Smooth muscle cell (in vitro differentiated cells): Measurements from ENCODE around the gene CHD1. TPM values are rescaled to one million over a fixed set of nuclear protein-coding genes. Genes with fewer than 3 reads are reported as not detected.
A peak's percentile ranks its signal among the peaks of the same experiment; 100 is the strongest.

ENCODE experiments used
- DNase-seq: peaks from one replicate; lab custom pipeline; 2025; ENCODE audit not compliant: unreplicated experiment; lab: John Stamatoyannopoulos, UW
- H2AFZ ChIP-seq: fragments of 200-600 bp; sonication (generic); 2 replicates; pipeline ENCODE4 v1.6.0; 2016; ENCODE audit warnings: antibody characterized with exemption, low read depth, mild to moderate bottlenecking
- H3F3A ChIP-seq: fragments of 200-600 bp; sonication (generic); 2 replicates; pipeline ENCODE4 v1.6.0; 2017; ENCODE audit warnings: antibody characterized with exemption, low read depth
- H3K27ac ChIP-seq: fragments of 200-600 bp; sonication (generic); 2 replicates; pipeline ENCODE4 v1.5.1; 2016; ENCODE audit warnings: low read depth, mild to moderate bottlenecking
- H3K27me3 ChIP-seq: fragments of 200-600 bp; sonication (generic); 2 replicates; pipeline ENCODE4 v1.6.1; 2016; ENCODE audit warnings: low read depth, mild to moderate bottlenecking
- H3K36me3 ChIP-seq: fragments of 200-600 bp; sonication (generic); 2 replicates; pipeline ENCODE4 v1.5.1; 2016; ENCODE audit warnings: low read depth
- H3K4me1 ChIP-seq: fragments of 200-600 bp; sonication (generic); 2 replicates; pipeline ENCODE4 v1.5.1; 2016; ENCODE audit warnings: low read depth
- H3K4me2 ChIP-seq: fragments of 200-600 bp; sonication (generic); 2 replicates; pipeline ENCODE4 v1.6.0; 2016; ENCODE audit warnings: mild to moderate bottlenecking
- H3K4me3 ChIP-seq: fragments of 200-600 bp; sonication (generic); 2 replicates; pipeline ENCODE4 v1.5.1; 2016; ENCODE audit warnings: mild to moderate bottlenecking
- H3K79me2 ChIP-seq: fragments of 200-600 bp; sonication (generic); 2 replicates; pipeline ENCODE4 v1.6.0; 2016; ENCODE audit warnings: low read depth, mild to moderate bottlenecking
- H3K9ac ChIP-seq: fragments of 200-600 bp; sonication (generic); 2 replicates; pipeline ENCODE4 v1.6.0; 2016; ENCODE audit warnings: low read depth
- H3K9me3 ChIP-seq: fragments of 200-600 bp; sonication (generic); replicated peaks from 2 replicates; pipeline ENCODE4 v1.5.1; 2016; ENCODE audit warnings: low read depth
- H4K20me1 ChIP-seq: fragments of 200-600 bp; sonication (generic); 2 replicates; pipeline ENCODE4 v1.6.0; 2016; ENCODE audit warnings: low read depth
- CTCF ChIP-seq: fragments of 200-600 bp; sonication (generic); IDR thresholded peaks from 2 replicates; pipeline ENCODE4 v1.5.1; 2017; ENCODE audit warnings: borderline replicate concordance, mild to moderate bottlenecking, antibody characterized with exemption; ENCODE audit not compliant: insufficient read depth, poor library complexity, severe bottlenecking
- WGBS: methylation state at CpG from one replicate; pipeline ENCODE4 v1.1.7; 2016; ENCODE audit warnings: low lambda C conversion rate; 5-methylcytosine and 5-hydroxymethylcytosine counted together
- polyA plus RNA-seq: library from polyadenylated mRNA; unstranded; fragments of >200 nt; fragmentation: Nextera tagmentation; extraction: Ambion mirVana; gene quantifications from 2 replicates; pipeline ENCODE4 v1.2.1, GENCODE V29; 2016
- total RNA-seq: library from RNA; depleted of rRNA; stranded (reverse); fragments of >200 nt; gene quantifications from 2 replicates; pipeline ENCODE4 v1.2.3, GENCODE V29; 2014

CHD1 gene
- total and polyA plus RNA-seq, 2 experiments from 2014 or later = 12.0 to 51.5 TPM

GRCh38 chr5:98827161-98827560, 101.6 kb downstream of the CHD1 start:
- H3K4me1 ChIP-seq = no peaks in the 10 kb centered on the region
- H3K4me3 ChIP-seq = no peak overlapping the region
- no peaks in the 10 kb centered on the region for H4K20me1 ChIP-seq
- H2AFZ ChIP-seq = no peak overlapping the region
- H3K4me2 ChIP-seq = no peak overlapping the region
- H3F3A ChIP-seq = no peaks in the 10 kb centered on the region
- H3K27ac ChIP-seq = no peak overlapping the region
- TF ChIP-seq CTCF = peak; percentile 56
- 49% methylated on average over 1 of the region's 1 CpG for WGBS
- no peak for DNase-seq
- no peaks in the 10 kb centered on the region for H3K79me2 ChIP-seq
- H3K36me3 ChIP-seq = no peaks in the 10 kb centered on the region
- H3K9me3 ChIP-seq = no peaks in the 10 kb centered on the region
- no peak overlapping the region for H3K9ac ChIP-seq
- no peaks in the 10 kb centered on the region for H3K27me3 ChIP-seq

GRCh38 chr5:98825582-98826375, 103.0 kb downstream of the CHD1 start:
- no peaks in the 10 kb centered on the region for H3F3A ChIP-seq
- H3K79me2 ChIP-seq = no peaks in the 10 kb centered on the region
- no peak overlapping the region for H3K9ac ChIP-seq
- 87% methylated on average over 4 of the region's 4 CpGs for WGBS
- H3K27ac ChIP-seq = no peak overlapping the region
- no peak overlapping the region for H3K4me2 ChIP-seq
- no peaks in the 10 kb centered on the region for H3K27me3 ChIP-seq
- H4K20me1 ChIP-seq = no peaks in the 10 kb centered on the region
- no peaks in the 10 kb centered on the region for H3K4me1 ChIP-seq
- H3K4me3 ChIP-seq = no peak overlapping the region
- H3K9me3 ChIP-seq = no peaks in the 10 kb centered on the region
- H2AFZ ChIP-seq = no peak overlapping the region
- H3K36me3 ChIP-seq = no peaks in the 10 kb centered on the region
- DNase-seq = no peak
- no peak for TF ChIP-seq CTCF

GRCh38 chr5:98816582-98817222, 112.1 kb downstream of the CHD1 start:
- no peaks in the 10 kb centered on the region for H3K4me1 ChIP-seq
- no peak overlapping the region for H2AFZ ChIP-seq
- no peaks in the 10 kb centered on the region for H4K20me1 ChIP-seq
- H3K36me3 ChIP-seq = no peaks in the 10 kb centered on the region
- H3K4me2 ChIP-seq = no peak overlapping the region
- no peaks in the 10 kb centered on the region for H3F3A ChIP-seq
- no peaks in the 10 kb centered on the region for H3K79me2 ChIP-seq
- H3K9me3 ChIP-seq = no peaks in the 10 kb centered on the region
- no peak for TF ChIP-seq CTCF
- no peak overlapping the region for H3K27ac ChIP-seq
- 87% methylated on average over 6 of the region's 6 CpGs for WGBS
- no peak overlapping the region for H3K9ac ChIP-seq
- H3K4me3 ChIP-seq = no peak overlapping the region
- no peak for DNase-seq
- H3K27me3 ChIP-seq = no peaks in the 10 kb centered on the region
